ENCODE results near the gene CFDP1.
A peak's percentile ranks its signal among the peaks of the same experiment; 100 is the strongest.

Gene CFDP1

GRCh38 chr16:75385507-75386152 is 47.7 kb downstream of the CFDP1 start:
- DNase-seq (no peak), ATAC-seq (ENCODE audit: insufficient read depth, low read depth) (no peak)
- no peak overlapping the region for H3K27ac ChIP-seq (ENCODE audit: low read length)
- no peaks in the 10 kb centered on the region for H3K9me3 ChIP-seq (ENCODE audit: insufficient read depth, low read length, severe bottlenecking)
- peaks cover 4% of the 10 kb centered on the region; the same call in 1 of the 2 replicates for H4K20me1 ChIP-seq (ENCODE audit: insufficient read depth, low read length)
- H3K4me3 ChIP-seq (ENCODE audit: low read depth in 1 of 2, low read length in 2 of 2) = no peak overlapping the region
- TF ChIP-seq EZH2 (IDR thresholded peaks at IDR 0.05; ENCODE audit: borderline replicate concordance, low read depth, low read length, severe bottlenecking) (no peak), CTCF (IDR thresholded peaks at IDR 0.05; ENCODE audit: borderline replicate concordance, extremely low read depth, low read length, poor library complexity, severe bottlenecking) (peak; percentile 67)
- H3K4me1 ChIP-seq (ENCODE audit: insufficient read depth, low read length) = peaks cover 22% of the 10 kb centered on the region
- H2AFZ ChIP-seq (ENCODE audit: low read depth, low read length) = no peak overlapping the region
- no peaks in the 10 kb centered on the region for H3K79me2 ChIP-seq (ENCODE audit: insufficient read depth, low read length)
- H3K9ac ChIP-seq (ENCODE audit: low read depth, low read length) = no peak overlapping the region
- no peaks in the 10 kb centered on the region for H3K27me3 ChIP-seq (ENCODE audit: insufficient read depth, low read length, poor library complexity)
- peaks cover 26% of the 10 kb centered on the region; the same call in 1 of the 2 replicates for H3K36me3 ChIP-seq (ENCODE audit: insufficient read depth, low read length)
- no peak overlapping the region for H3K4me2 ChIP-seq (ENCODE audit: insufficient read depth, low read length)

DNA sequence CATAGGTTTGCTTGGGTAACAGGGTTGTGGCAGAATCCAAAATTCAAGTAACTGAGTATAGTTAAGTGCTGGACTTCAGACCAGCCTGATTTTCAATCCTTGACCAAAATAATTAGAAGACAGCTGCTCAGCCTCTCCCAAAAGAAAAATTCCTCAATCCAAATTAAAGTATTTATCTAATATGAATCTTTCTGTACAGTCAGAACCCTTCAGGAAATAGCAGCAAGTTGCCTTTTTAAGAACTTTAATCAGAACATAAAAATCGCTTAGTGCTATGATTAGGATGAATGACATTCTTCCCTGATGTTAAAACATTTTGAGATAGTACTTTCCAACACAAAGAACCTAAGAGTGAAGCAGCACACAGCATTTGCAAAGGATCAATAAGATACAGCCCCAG is 50.2 kb downstream of the CFDP1 start:
- DNase-seq (no peak), ATAC-seq (ENCODE audit: insufficient read depth, low read depth) (no peak)
- H3K36me3 ChIP-seq (ENCODE audit: insufficient read depth, low read length) = peaks cover 11% of the 10 kb centered on the region; the same call in 1 of the 2 replicates
- no peak overlapping the region for H3K4me3 ChIP-seq (ENCODE audit: low read depth in 1 of 2, low read length in 2 of 2)
- H4K20me1 ChIP-seq (ENCODE audit: insufficient read depth, low read length) = peaks cover 4% of the 10 kb centered on the region; the same call in 1 of the 2 replicates
- H3K79me2 ChIP-seq (ENCODE audit: insufficient read depth, low read length) = 0 out of 2 replicates have a peak, but pooled peaks cover 2% of the 10 kb centered on the region
- no peaks in the 10 kb centered on the region for H3K9me3 ChIP-seq (ENCODE audit: insufficient read depth, low read length, severe bottlenecking)
- no peaks in the 10 kb centered on the region for H3K27me3 ChIP-seq (ENCODE audit: insufficient read depth, low read length, poor library complexity)
- H3K9ac ChIP-seq (ENCODE audit: low read depth, low read length) = no peak overlapping the region
- no peak overlapping the region for H2AFZ ChIP-seq (ENCODE audit: low read depth, low read length)
- H3K27ac ChIP-seq (ENCODE audit: low read length) = no peak overlapping the region
- TF ChIP-seq CTCF (IDR thresholded peaks at IDR 0.05; ENCODE audit: borderline replicate concordance, extremely low read depth, low read length, poor library complexity, severe bottlenecking) (no peak), EZH2 (IDR thresholded peaks at IDR 0.05; ENCODE audit: borderline replicate concordance, low read depth, low read length, severe bottlenecking) (no peak)
- peaks cover 41% of the 10 kb centered on the region for H3K4me1 ChIP-seq (ENCODE audit: insufficient read depth, low read length)
- no peak overlapping the region for H3K4me2 ChIP-seq (ENCODE audit: insufficient read depth, low read length)

- Histone ChIP-seq H3K27ac (ENCODE audit: low read length) (no peak overlapping the region), H3K4me3 (ENCODE audit: low read depth in 1 of 2, low read length in 2 of 2) (no peak overlapping the region), H3K36me3 (ENCODE audit: insufficient read depth, low read length) (peaks cover 14% of the 10 kb centered on the region; the same call in 1 of the 2 replicates), H3K27me3 (ENCODE audit: insufficient read depth, low read length, poor library complexity) (no peaks in the 10 kb centered on the region), H3K9me3 (ENCODE audit: insufficient read depth, low read length, severe bottlenecking) (no peaks in the 10 kb centered on the region), H3K9ac (ENCODE audit: low read depth, low read length) (no peak overlapping the region), H3K79me2 (ENCODE audit: insufficient read depth, low read length) (0 out of 2 replicates have a peak, but pooled peaks cover 2% of the 10 kb centered on the region), H3K4me2 (ENCODE audit: insufficient read depth, low read length) (no peak overlapping the region), H4K20me1 (ENCODE audit: insufficient read depth, low read length) (peaks cover 7% of the 10 kb centered on the region), H3K4me1 (ENCODE audit: insufficient read depth, low read length) (peaks cover 41% of the 10 kb centered on the region), H2AFZ (ENCODE audit: low read depth, low read length) (no peak overlapping the region)
- DNase-seq = no peak
- ATAC-seq (ENCODE audit: insufficient read depth, low read depth) = no peak
- TF ChIP-seq CTCF (IDR thresholded peaks at IDR 0.05; ENCODE audit: borderline replicate concordance, extremely low read depth, low read length, poor library complexity, severe bottlenecking) = no peak
- no peak for TF ChIP-seq EZH2 (IDR thresholded peaks at IDR 0.05; ENCODE audit: borderline replicate concordance, low read depth, low read length, severe bottlenecking)
Observed at GRCh38 chr16:75382611-75383010, 50.7 kb downstream of the CFDP1 start.
